SK-N-SH treated with all-trans-retinoic acid at 6 μM for 48 hours (cell line): ENCODE results near the gene SPECC1.

Experiments used
- ATAC-seq: fragments of 200-7000 bp; cut with Tn5 transposase; 3 replicates; pipeline ENCODE4 v1.9.1; 2020; ENCODE audit warnings: mild to moderate bottlenecking, moderate library complexity
- ARNTL ChIP-seq: fragments of 450-650 bp; formaldehyde crosslinking; IDR thresholded peaks from 2 replicates; pipeline ENCODE4 v1.5.0; 2020; ENCODE audit warnings: low read depth, mild to moderate bottlenecking, moderate library complexity, borderline replicate concordance
- BACH2 ChIP-seq: fragments of 250-450 bp; sonication (Bioruptor Pico); IDR thresholded peaks from 2 replicates; pipeline ENCODE4 v1.9.0; 2021; ENCODE audit warnings: mild to moderate bottlenecking, borderline replicate concordance
- CREB5 ChIP-seq: fragments of 250-450 bp; sonication (Bioruptor Pico); IDR thresholded peaks from 2 replicates; pipeline ENCODE4 v1.5.1; 2020; ENCODE audit warnings: low read depth, mild to moderate bottlenecking, moderate library complexity
- CSDC2 ChIP-seq: fragments of 250-450 bp; sonication (Bioruptor Pico); IDR thresholded peaks from 2 replicates; pipeline ENCODE4 v1.5.0; 2020; ENCODE audit warnings: mild to moderate bottlenecking, moderate library complexity
- CSRNP3 ChIP-seq: fragments of 250-450 bp; sonication (Bioruptor Pico); IDR thresholded peaks from 2 replicates; pipeline ENCODE4 v1.5.1; 2021; ENCODE audit warnings: mild to moderate bottlenecking, moderate library complexity
- ESRRG ChIP-seq: fragments of 250-450 bp; sonication (Bioruptor Pico); IDR thresholded peaks from 2 replicates; pipeline ENCODE4 v1.6.1; 2021; ENCODE audit warnings: mild to moderate bottlenecking
- GLIS3 ChIP-seq: fragments of 250-450 bp; sonication (Bioruptor Pico); IDR thresholded peaks from 2 replicates; pipeline ENCODE4 v1.5.0; 2020; ENCODE audit warnings: mild to moderate bottlenecking, moderate library complexity
- ISL1 ChIP-seq: fragments of 250-450 bp; sonication (Bioruptor Pico); IDR thresholded peaks from 2 replicates; pipeline ENCODE4 v2.1.2; 2022; ENCODE audit warnings: mild to moderate bottlenecking, moderate library complexity
- OSR1 ChIP-seq: fragments of 250-450 bp; sonication (Bioruptor Pico); IDR thresholded peaks from 2 replicates; pipeline ENCODE4 v1.8.0; 2022; ENCODE audit warnings: moderate library complexity, mild to moderate bottlenecking, inconsistent platforms
- PATZ1 ChIP-seq: fragments of 250-450 bp; sonication (Bioruptor Pico); IDR thresholded peaks from 2 replicates; pipeline ENCODE4 v1.8.0; 2020; ENCODE audit warnings: mild to moderate bottlenecking, moderate library complexity, borderline replicate concordance
- POU6F1 ChIP-seq: fragments of 250-450 bp; sonication (Bioruptor Pico); IDR thresholded peaks from 2 replicates; pipeline ENCODE4 v1.8.0; 2021; ENCODE audit warnings: low read depth, mild to moderate bottlenecking, moderate library complexity, borderline replicate concordance
- PPARA ChIP-seq: fragments of 250-450 bp; sonication (Bioruptor Pico); IDR thresholded peaks from 2 replicates; pipeline ENCODE4 v1.5.0; 2020; ENCODE audit warnings: mild to moderate bottlenecking, borderline replicate concordance
- RARB ChIP-seq: fragments of 250-450 bp; sonication (Bioruptor Pico); IDR thresholded peaks from 2 replicates; pipeline ENCODE4 v1.8.0; 2021; ENCODE audit warnings: mild to moderate bottlenecking, moderate library complexity
- SNAI2 ChIP-seq: fragments of 250-450 bp; sonication (Bioruptor Pico); IDR thresholded peaks from 2 replicates; pipeline ENCODE4 v1.5.0; 2020; ENCODE audit warnings: mild to moderate bottlenecking, moderate library complexity
- TCF4 ChIP-seq: fragments of 250-450 bp; sonication (Bioruptor Pico); IDR thresholded peaks from 2 replicates; pipeline ENCODE4 v1.8.0; 2021; ENCODE audit warnings: mild to moderate bottlenecking, moderate library complexity, borderline replicate concordance
- TOX ChIP-seq: fragments of 250-450 bp; sonication (Bioruptor Pico); IDR thresholded peaks from 2 replicates; pipeline ENCODE4 v1.8.0; 2021; ENCODE audit warnings: mild to moderate bottlenecking, moderate library complexity, borderline replicate concordance
- ZC3H10 ChIP-seq: fragments of 250-450 bp; sonication (Bioruptor Pico); IDR thresholded peaks from 2 replicates; pipeline ENCODE4 v1.5.1; 2021; ENCODE audit warnings: mild to moderate bottlenecking, moderate library complexity
- ZFP3 ChIP-seq: fragments of 250-450 bp; sonication (Bioruptor Pico); IDR thresholded peaks from 2 replicates; pipeline ENCODE4 v1.5.0; 2020; ENCODE audit warnings: mild to moderate bottlenecking, moderate library complexity
- ZFP30 ChIP-seq: fragments of 450-650 bp; formaldehyde crosslinking; IDR thresholded peaks from 2 replicates; pipeline ENCODE4 v1.5.0; 2022; ENCODE audit warnings: mild to moderate bottlenecking, moderate library complexity
- ZNF565 ChIP-seq: fragments of 450-650 bp; formaldehyde crosslinking; conservative IDR thresholded peaks from 2 replicates; pipeline ENCODE4 v1.5.0; 2020; ENCODE audit warnings: low read depth, mild to moderate bottlenecking, moderate library complexity
- ZNF70 ChIP-seq: fragments of 450-650 bp; formaldehyde crosslinking; IDR thresholded peaks from 2 replicates; pipeline ENCODE4 v1.5.0; 2020; ENCODE audit warnings: mild to moderate bottlenecking, moderate library complexity
- ZNF8 ChIP-seq: fragments of 450-650 bp; formaldehyde crosslinking; IDR thresholded peaks from 2 replicates; pipeline ENCODE4 v1.5.0; 2020; ENCODE audit warnings: mild to moderate bottlenecking, moderate library complexity

Gene SPECC1

GRCh38 chr17:20096430-20096829, 87.3 kb downstream of the SPECC1 start:
- TF ChIP-seq TCF4 (no peak), ZNF565 (CRISPR knock-in tag) (no peak), CSDC2 (CRISPR knock-in tag) (no peak), POU6F1 (CRISPR knock-in tag) (no peak), ZFP3 (no peak), RARB (CRISPR knock-in tag) (no peak), ISL1 (CRISPR knock-in tag) (no peak), OSR1 (CRISPR knock-in tag) (no peak), PPARA (CRISPR knock-in tag) (no peak), ZNF70 (CRISPR knock-in tag) (no peak), CREB5 (CRISPR knock-in tag) (no peak), ZC3H10 (CRISPR knock-in tag) (no peak), BACH2 (CRISPR knock-in tag) (no peak), ZNF8 (no peak), PATZ1 (CRISPR knock-in tag) (no peak), CSRNP3 (CRISPR knock-in tag) (no peak), TOX (CRISPR knock-in tag) (no peak), ESRRG (CRISPR knock-in tag) (no peak), GLIS3 (CRISPR knock-in tag) (no peak)
- ATAC-seq, result no peak

GRCh38 chr17:20097330-20097729, 88.2 kb downstream of the SPECC1 start:
- no peak for ATAC-seq

More at GRCh38 chr17:20097330-20097729, 88.2 kb downstream of the SPECC1 start:
- TF ChIP-seq ESRRG (CRISPR knock-in tag) (no peak), ZC3H10 (CRISPR knock-in tag) (no peak), ZNF70 (CRISPR knock-in tag) (no peak), ISL1 (CRISPR knock-in tag) (no peak), SNAI2 (CRISPR knock-in tag) (no peak), BACH2 (CRISPR knock-in tag) (no peak), ZNF8 (no peak), PPARA (CRISPR knock-in tag) (no peak), TCF4 (no peak), CSDC2 (CRISPR knock-in tag) (no peak), ZFP3 (no peak), CREB5 (CRISPR knock-in tag) (no peak), PATZ1 (CRISPR knock-in tag) (no peak), RARB (CRISPR knock-in tag) (no peak), ZNF565 (CRISPR knock-in tag) (no peak), ZFP30 (no peak), TOX (CRISPR knock-in tag) (no peak), ARNTL (CRISPR knock-in tag) (no peak)
- TF ChIP-seq, all 23 proteins: peak for 0
